Measurements from ENCODE around the gene ATG5. TPM values are rescaled to one million over a fixed set of nuclear protein-coding genes. Genes with fewer than 3 reads are reported as not detected.

Gene ATG5
- 87.2 TPM for total RNA-seq

DNA sequence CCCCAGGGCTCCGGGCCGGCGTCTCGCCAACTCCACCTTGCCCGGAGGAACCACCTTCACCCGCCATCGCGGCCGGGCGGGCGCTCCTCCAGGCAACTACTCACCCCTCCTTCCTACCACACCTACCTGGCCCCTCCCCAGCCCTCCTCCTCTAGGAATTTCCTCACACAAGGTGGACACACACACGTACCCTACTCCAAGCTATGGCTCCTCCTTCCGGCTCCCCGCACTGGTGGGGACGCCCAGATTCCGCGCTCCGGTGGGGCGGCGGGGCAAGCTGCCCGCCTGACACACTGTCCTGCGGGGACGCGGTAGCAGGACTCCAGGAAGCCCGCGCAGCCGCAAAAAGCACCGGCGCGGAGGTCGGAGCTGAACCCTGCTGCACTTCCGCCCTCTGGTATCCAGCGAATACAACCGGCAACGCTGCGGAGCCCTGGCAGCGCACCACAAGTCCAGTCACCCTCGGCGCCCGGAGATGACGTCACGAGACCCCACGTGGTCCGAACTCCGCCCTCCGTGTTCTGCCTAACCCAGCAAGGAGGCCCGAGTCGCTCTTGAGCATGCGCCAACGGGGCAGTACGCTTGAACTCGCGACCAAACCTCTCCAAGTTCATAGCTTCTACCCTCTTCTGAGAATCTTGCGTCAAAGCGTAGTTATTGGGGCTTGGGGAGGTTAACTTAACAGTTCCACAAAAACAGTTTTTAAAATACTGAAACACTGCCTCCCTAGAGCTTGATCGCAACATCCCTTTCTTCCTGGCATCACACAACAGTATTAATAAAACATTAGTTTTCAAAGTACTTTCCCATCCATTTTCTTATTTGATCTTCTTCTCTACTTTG is at the start of gene ATG5:
Gene ATG5, minus strand, starts transcription at position 425 of the 843 bp plus-strand sequence. CDS start 9,552 bp downstream, outside the sequence.
- no peak for FAIRE-seq
- DNase-seq (ENCODE audit: low spot score in 2 of 2): peak; percentile 88 to 95

GRCh38 chr6:106373502-106374239 is 48.1 kb upstream of the ATG5 start:
- DNase-seq (ENCODE audit: low spot score in 2 of 2) (no peak), FAIRE-seq (no peak)

- FAIRE-seq (no peak), DNase-seq (ENCODE audit: low spot score in 2 of 2) (no peak)
Observed at GRCh38 chr6:106372838-106373501, 47.4 kb upstream of the ATG5 start.

DNA sequence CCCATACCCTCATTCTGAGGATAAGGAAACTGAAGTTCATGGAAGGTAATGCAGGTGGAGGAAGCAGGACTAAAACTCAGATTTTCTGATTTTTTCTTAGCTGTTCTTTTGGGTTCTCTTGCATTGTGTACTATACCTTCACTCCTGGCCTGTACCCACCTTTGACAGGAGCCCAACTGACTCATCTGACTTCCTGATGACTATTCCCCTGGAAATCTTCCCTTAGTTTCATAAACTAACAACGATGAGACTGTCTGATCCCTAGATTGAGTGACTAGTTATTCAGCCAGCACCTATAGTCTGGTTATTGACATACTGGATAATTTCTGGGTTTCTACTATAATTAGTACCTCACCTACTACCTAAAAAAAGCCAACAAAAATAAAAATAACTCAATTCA is 45.1 kb upstream of the ATG5 start:
- no peak for FAIRE-seq

DNA sequence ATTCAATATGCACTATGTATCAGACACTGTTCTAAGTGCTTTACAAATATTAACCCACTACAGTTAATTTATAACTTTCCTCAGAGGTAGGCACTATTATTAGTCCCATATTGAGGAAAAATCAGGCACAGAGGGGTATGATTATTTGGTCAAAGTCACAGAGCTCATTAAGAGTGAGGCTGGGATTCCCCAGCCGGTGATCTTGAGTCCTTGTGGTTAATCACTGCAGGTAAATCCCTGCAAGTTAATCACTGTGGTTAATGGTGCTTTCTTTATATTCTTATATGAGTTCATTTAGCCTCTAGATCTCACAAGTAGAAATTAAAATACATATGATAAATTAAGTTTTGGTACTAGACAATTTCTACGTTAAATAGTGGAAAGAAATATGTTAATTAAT is 44.2 kb upstream of the ATG5 start:
- no peak for FAIRE-seq
- no peak for DNase-seq (ENCODE audit: low spot score in 2 of 2)

More for the DNA sequence above, 45.1 kb upstream of the ATG5 start:
- no peak for DNase-seq (ENCODE audit: low spot score in 2 of 2)

DNA sequence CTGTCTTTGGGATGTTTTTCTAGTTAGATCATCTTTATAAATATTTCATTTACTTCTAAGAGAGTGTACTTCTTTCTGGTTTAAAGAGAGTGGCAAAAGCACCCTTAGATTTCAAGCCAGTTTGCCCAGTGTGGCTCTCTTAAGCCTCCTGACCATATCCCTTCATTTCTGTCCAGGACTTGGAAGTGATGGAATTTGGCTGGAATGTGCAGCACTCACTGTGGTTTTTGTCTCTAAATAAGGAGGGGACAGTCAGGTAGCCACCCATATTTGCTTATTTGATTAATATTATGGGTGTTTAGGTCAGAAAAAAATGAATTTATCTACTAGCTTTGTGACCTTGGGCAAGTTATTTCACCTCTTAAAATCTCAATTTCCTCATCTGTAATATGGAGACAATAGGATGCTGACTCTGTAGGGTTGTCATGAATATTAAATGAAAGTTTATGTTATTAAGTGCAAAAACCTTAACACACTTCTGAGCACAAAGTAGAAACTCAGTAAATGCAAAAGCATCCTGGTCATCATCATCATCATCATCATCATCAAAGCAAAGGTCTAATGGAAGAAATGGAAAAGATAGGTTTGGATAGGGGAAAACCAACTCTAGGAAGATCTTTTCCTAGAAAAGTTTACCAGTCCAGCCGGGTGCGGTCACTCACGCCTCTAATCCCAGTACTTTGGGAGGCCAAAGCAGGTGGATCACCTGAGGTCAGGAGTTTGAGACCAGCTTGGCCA is 38.0 kb upstream of the ATG5 start:
- no peak for DNase-seq (ENCODE audit: low spot score in 2 of 2)

GRCh38 chr6:106360989-106361430 is 35.5 kb upstream of the ATG5 start:
- DNase-seq (ENCODE audit: low spot score in 2 of 2): peak in 1 of 2 donors; percentile 18
- no peak for FAIRE-seq

More for the DNA sequence above, 38.0 kb upstream of the ATG5 start:
- FAIRE-seq: no peak

DNA sequence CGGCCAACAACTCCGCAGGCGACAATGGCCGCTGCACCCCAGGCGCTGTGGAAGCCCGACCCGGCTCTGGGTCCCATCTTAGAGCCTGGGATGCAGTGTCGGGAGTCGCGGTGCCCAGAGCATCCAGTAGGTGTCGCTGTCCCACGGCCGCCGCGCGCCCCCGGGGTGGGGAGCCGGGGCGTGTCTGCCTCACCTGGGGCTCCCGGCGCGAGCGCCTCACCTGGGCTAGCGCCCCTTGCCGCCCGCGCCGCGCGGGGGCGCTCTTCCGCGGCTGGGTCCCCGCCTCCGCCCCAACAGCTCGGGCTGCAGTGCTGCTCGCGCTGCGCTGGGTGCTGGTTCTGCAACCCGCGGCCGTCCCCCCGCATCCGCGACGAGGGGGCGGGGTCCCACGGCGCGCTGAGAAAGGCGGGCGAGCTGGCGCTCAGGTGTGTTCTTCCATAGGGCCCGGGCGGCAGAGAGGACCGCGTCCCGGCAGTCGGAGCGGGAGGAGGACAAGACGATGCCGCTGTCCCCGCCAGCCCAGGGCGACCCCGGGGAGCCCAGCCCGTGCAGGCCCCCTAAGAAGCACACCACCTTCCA is 34.9 kb upstream of the ATG5 start, which contains the start of gene CRYBG1:
Gene CRYBG1, plus strand, starts transcription at position 308 of the 579 bp plus-strand sequence. Its CDS starts 192 bp downstream, at position 500.
- FAIRE-seq (no peak), DNase-seq (ENCODE audit: low spot score in 2 of 2) (peak; percentile 50 to 71)

DNA sequence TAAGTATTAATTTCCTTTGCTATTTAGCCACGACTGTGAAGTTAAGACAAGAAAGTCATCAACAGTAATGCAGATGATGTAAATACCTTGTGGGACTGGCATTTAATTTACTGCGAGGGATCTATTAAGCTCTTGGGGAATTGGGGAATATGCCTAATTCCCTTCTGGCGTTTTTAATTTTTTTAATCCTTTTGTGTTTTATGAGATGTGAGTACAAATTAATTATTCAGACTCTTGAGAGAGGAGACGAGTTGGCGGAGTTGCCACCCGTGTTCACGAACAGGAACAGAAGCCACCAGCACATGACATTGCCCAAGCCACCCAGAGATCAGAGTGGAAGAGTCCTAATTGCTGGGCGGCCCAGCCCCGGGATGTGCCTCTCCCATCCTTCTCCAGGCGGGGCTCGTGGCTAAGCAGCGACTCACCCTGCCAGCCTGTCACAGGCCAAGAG is 34.4 kb upstream of the ATG5 start:
- DNase-seq (ENCODE audit: low spot score in 2 of 2): no peak
- no peak for FAIRE-seq

DNA sequence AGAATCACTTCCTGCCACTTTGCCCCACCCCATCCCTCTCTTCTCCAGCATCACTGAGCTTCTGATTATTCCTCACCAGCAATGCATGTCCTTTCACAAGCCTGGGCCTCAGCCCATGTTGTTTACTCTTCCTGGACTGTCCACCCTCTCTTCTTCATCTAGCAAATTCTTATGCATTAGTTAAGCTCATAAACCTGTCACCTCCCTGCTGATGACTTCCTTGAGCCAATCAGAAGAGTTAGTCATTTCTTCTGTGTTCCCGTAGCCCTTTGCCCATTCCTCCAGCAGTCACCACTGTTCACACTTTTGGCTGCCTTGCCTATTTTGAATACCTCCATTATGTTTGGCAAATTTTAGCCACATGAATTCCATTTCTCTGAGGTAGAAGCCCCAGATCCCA is 30.8 kb upstream of the ATG5 start:
- DNase-seq (ENCODE audit: low spot score in 2 of 2): no peak
- no peak for FAIRE-seq

DNA sequence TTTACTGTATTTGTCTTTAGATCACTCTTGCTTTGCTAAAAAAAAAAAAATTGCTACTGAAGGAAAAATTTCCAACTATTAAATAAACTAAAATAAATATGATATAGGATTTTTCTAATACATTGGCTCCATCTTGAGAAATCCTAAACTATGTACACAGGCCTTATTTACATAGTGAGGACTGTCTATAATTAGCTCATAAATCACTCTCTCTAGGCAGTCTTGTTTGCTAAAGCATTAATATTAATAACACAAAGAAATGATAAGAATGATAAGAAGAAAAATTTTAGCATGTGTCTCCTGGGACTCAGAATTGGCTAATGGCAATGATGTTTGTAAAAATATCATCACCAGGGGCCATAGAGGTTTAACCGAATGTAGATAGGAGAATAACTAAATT is 21.7 kb upstream of the ATG5 start:
- DNase-seq (ENCODE audit: low spot score in 2 of 2): no peak
- FAIRE-seq: no peak

DNA sequence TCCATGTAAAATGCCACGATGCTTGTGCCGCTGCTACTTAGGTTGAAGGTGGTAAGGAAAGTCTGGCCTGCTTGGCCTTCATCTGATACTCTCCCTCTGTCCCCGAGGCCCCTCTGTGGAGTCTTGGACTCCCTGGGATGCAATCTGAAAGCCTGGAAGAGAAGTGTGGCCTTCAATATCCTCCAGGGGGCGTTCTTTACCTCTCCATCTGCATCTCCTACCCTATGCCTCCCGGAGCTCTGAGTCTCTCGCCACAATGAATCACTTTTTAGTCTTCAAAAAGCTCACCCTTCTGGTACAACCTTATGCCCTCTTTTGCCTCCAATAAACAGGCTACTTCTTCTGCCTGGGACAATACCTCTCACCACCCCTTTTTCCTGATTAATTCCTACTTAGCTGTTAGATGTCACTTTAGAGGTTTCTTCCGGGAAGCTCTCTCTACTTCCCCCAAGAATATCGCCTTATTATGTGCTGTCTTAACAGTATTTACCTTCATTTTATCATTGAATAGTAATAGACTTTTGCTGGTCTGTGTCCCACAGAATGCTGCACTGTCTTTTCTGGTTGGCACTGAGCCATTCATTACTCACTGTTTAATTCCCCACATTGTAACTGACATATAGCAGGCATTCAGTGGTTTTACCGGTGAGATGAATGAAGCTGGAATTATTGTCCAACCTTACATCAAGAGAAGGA is 13.9 kb upstream of the ATG5 start:
- FAIRE-seq (no peak), DNase-seq (ENCODE audit: low spot score in 2 of 2) (peak in 1 of 2 donors; percentile 54)

- DNase-seq (ENCODE audit: low spot score in 2 of 2): peak in 1 of 2 donors; percentile 24
Observed at GRCh38 chr6:106334646-106335448, 9.3 kb upstream of the ATG5 start.

GRCh38 chr6:106324726-106325335 is 729 bp downstream of the ATG5 start:
- FAIRE-seq: no peak
- DNase-seq (ENCODE audit: low spot score in 2 of 2): no peak

More at GRCh38 chr6:106334646-106335448, 9.3 kb upstream of the ATG5 start:
- peak; percentile 57 for FAIRE-seq

GRCh38 chr6:106321940-106322339 is 3.6 kb downstream of the ATG5 start:
- DNase-seq (ENCODE audit: low spot score in 2 of 2) (no peak), FAIRE-seq (no peak)

DNA sequence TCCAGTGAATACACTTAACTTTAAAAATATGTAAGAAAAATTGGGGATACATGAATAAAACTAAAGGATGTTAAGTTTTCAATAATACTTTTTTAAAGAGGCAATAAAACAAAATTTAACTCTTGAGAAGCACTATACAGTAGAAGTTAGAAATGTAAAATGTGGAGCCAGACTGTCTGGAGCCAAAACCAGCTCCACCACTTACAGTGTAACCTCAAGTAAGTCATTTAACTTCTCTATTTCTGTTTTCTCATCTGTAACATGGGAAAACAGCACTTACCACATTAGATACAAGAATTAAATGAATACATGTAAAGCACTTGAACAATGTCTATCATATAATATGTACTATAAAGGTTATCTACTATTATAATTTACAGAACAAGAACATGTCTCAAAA is 6.7 kb downstream of the ATG5 start:
- DNase-seq (ENCODE audit: low spot score in 2 of 2): no peak
- FAIRE-seq: no peak

DNA sequence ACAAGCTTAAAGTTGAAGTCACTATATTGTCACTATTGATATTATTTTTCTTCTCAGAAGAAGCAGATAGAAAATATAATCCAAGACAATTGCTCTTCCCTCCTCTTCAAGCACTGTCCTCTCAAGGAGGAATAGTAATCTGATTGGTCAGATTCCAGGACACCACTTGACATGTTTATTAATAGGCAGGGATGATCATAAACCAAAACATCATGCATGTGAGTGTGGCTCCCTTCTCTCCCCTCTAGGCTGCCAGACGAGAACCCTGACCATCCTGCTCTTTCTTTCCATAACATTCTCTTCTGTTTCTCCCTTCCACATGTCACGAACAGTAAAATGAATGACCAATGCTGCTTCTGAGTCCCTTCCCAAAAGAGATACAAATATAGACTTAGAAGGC is 7.5 kb downstream of the ATG5 start:
- FAIRE-seq (no peak), DNase-seq (ENCODE audit: low spot score in 2 of 2) (no peak)

GRCh38 chr6:106316375-106316766 is 9.2 kb downstream of the ATG5 start:
- no peak for DNase-seq (ENCODE audit: low spot score in 2 of 2)
- no peak for FAIRE-seq
